Left ventricle myocardium superior (tissue), 1 donor: ENCODE data around the gene MUC20. TPM values are rescaled to one million over a fixed set of nuclear protein-coding genes. Genes with fewer than 3 reads are reported as not detected.
"Not testable (repeated sequence)": the region's sequence is repeated elsewhere in the genome, so short reads cannot be mapped to it uniquely, and the experiment has no call there.

Experiments
- ATAC-seq: fragments of 200-7000 bp; cut with Tn5 transposase; one replicate; pipeline ENCODE4 v1.9.1; 2020; ENCODE audit warnings: mild to moderate bottlenecking, moderate library complexity
- DNase-seq: peaks from one replicate; pipeline ENCODE4 v3.0.0-alpha.2; 2020
- intact Hi-C: fragments of 100-400 bp; cut with micrococcal nuclease; formaldehyde crosslinking; loops from one replicate; pipeline ENCODE4 v1.11.0; 2022
- long read RNA-seq: library from polyadenylated mRNA; unstranded; transcript quantifications from one replicate; pipeline ENCODE4 v2.0.0, GENCODE V29; 2021
- total RNA-seq: library from RNA; stranded (reverse); fragmentation: NEBNext Ultra II Directional; extraction: Animal tissue kit (Norgen Biotek cat#: 25700); gene quantifications from one replicate; pipeline ENCODE4 v1.2.1, GENCODE V29; 2021
- donor health status: DM: no; HTN: yes; CAD: no; lungs with severe emphysema.

Gene MUC20
- total RNA-seq = 3.6 TPM
- long read RNA-seq, partial matches to known transcripts = 0 of 2 reads
- long read RNA-seq, other reads (novel, unspliced or antisense) = 1 of 2 reads

- ATAC-seq, DNase-seq, intact Hi-C loops: not testable (repeated sequence)
These were observed at the start of gene MUC20 for GRCh38 chr3:195720831-195721506. Gene MUC20 (plus strand): TSS chr3:195720978. CDS start chr3:195721008, 30 bp downstream.

DNA sequence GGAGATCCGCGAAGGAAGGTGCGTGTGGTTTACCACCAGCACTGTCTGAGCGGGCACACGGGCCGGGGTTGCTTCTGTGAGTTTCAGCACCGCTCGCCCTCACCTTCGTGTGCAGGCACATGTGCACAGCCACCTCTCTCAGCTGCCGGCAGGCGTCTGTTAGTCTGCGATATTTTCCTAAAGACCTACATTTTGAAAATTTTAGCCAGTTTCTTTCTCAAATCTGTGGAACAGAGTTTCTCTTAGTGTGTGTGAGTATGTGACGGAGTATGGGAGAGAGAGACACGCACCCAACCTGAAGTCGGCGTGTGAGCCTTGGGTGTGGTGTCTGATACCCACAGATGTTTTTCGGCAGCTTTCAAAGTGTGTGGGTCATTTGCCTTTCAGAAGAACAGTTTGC lies 49.5 kb upstream of the MUC20 start:
- DNase-seq, intact Hi-C loops, ATAC-seq: not testable (repeated sequence)

DNA sequence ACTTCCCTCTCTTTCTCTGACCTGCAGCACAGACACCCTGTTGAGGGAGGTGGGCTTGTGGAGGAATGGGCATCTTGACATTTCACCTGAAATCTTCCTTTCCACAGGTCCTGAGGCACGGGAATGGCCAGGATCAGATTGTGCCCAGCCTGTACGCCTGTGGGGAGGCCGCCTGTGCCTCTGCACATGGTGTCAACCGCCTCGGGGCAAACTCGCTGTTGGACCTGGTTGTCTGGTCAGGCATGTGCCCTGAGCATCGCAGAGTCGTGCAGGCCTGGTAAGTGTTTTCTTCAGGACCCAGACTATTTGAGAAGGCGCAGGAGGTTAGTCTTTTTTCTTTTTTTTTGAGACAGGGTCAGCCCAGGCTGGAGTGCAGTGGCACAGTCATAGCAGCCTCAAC lies 47.1 kb upstream of the MUC20 start:
- ATAC-seq, DNase-seq, intact Hi-C loops: not testable (repeated sequence)

DNA sequence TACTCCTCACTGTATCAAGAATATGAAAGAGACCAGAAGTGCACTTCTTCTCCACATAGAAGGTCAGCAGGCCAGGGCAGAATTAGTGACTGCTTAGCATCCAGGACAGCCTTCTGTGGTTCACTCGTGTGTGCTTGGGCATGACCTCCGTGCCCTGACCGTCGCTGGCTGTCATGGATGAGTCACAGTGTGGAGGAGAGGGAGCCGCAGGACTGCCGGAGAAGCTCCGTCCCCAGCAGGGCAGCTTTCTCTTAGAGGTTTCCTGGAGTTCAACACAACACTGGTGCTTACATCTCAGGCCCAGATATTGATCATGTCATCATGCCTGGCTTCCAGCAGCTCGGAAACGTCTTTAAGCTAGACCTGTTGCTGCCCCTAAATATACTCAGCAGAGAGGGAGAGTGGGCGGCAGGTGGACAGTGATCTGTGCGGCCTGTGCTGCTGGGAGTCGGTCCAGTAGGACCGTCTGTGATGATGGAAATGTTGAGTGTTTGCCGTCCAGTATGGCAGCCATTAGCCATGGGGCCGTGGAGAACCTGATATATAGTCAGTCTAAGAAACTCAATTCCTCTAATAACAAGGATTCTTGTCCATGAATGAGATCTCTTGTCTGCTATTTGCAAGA lies 42.3 kb upstream of the MUC20 start:
- intact Hi-C loops, ATAC-seq, DNase-seq: not testable (repeated sequence)

- ATAC-seq, intact Hi-C loops, DNase-seq: not testable (repeated sequence)
These were observed 40.1 kb upstream of the MUC20 start for GRCh38 chr3:195680690-195681089.

DNA sequence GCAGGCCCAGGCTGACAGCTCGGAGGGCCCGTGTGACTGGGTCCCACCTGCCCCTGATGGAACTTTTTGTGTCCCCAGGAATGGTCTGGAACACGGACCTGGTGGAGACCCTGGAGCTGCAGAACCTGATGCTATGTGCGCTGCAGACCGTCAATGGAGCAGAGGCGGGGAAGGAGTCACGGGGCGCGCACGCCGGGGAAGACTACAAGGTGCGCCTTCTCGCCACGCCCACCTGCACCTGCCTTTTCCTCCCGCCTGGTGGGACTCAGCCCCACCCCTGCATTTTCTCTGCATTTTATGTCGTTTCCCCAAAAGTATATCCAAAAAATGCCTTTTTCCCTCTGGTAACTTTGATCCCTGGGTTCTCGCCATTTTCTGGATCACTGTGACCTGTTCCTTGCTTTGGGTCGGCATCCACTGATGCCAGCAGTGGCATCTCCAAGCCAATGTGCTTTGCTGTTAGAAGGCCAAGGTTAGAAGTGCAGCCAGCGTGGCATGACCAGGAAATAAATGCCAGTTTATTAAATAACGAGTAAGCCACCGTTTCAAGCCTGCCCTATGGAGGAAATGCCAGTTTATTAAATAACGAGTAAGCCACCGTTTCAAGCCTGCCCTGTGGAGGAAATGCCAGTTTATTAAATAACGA lies 39.2 kb upstream of the MUC20 start:
- ATAC-seq, DNase-seq, intact Hi-C loops: not testable (repeated sequence)

GRCh38 chr3:195682104-195682742 lies 38.6 kb upstream of the MUC20 start:
- intact Hi-C loops, ATAC-seq, DNase-seq: not testable (repeated sequence)

- DNase-seq, intact Hi-C loops: not testable (repeated sequence)
- peak; percentile 8 for ATAC-seq
These were observed 36.9 kb upstream of the MUC20 start for GRCh38 chr3:195683722-195684526.

DNA sequence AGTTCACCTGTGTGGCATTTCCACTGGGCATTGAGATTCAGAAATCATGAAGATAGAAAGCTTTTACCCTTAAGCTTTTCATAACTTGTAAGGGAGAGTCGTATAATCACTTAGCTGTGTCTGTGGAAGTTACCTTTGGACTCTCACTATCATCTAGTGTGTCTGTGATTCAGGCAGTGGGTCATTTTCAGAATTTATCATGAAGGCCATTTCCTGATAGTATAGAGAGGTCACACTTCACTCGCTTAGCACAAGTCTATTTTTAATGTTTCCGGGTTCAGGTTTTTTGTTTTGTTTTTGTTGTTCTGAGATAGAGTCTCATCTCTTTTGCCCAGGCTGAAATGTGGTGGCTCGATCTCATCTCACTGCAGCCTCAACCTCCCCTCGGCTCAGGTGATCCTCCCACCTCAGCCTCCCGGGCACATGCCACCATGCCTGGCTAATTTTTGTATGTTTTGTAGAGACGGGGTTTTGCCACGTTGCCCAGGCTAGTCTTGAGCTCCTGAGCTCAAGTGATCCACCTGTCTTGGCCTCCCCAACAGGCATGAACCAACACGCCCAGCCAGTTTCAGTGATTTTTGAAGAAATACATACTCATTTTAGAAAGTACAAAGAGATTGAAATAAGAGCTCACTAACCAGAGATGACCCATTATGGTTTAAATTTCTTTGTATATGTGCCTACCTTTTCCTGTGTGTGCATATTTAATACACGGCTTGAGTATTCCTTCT lies 36.1 kb upstream of the MUC20 start:
- DNase-seq, ATAC-seq, intact Hi-C loops: not testable (repeated sequence)

- intact Hi-C loops, ATAC-seq, DNase-seq: not testable (repeated sequence)
These were observed 34.1 kb upstream of the MUC20 start for GRCh38 chr3:195686537-195687208.

- DNase-seq, intact Hi-C loops: not testable (repeated sequence)
- peak; percentile 17 for ATAC-seq
These were observed 33.5 kb upstream of the MUC20 start for GRCh38 chr3:195687209-195687760.

DNA sequence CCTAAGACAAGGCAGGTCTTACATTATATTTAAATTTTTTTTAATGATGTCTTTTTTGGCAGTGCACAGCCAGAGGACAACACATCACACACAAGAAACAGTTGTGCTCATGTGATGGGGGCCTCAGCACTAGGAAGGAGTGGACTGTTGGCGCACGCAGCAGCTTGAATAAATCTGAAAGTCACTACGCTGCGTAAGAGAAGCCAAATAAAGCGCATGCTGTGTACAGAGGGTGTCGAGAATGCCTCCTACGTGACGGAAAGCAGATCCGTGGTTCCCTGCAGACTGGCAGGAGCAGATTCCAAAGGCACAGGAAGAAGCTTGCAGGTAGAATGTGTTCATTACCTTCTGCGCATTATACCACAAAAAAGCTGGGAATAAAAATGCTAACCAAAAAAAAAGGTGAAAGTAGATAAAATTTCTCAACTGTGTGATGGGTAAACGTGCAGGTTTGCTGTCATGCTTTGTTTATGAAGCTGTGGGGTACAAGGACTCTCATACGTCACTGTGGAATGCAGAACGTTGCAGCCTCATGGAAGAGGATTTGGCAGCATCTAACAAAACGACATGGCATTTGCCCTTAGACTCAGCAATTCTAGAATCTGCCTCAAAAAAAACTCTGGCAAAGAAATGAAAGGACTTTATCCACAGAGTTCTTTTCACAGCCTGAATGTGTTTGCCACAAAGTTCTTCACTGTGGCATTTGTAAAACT lies 32.2 kb upstream of the MUC20 start:
- ATAC-seq = peak; percentile 70
- intact Hi-C loops, DNase-seq: not testable (repeated sequence)

- intact Hi-C loops = not testable (repeated sequence)
- peak; percentile 30 for ATAC-seq
- DNase-seq = peak; percentile 48
These were observed 31.4 kb upstream of the MUC20 start for GRCh38 chr3:195689184-195690070.

GRCh38 chr3:195690951-195691350 lies 29.8 kb upstream of the MUC20 start:
- ATAC-seq = no peak
- intact Hi-C loops = no loop called here

DNA sequence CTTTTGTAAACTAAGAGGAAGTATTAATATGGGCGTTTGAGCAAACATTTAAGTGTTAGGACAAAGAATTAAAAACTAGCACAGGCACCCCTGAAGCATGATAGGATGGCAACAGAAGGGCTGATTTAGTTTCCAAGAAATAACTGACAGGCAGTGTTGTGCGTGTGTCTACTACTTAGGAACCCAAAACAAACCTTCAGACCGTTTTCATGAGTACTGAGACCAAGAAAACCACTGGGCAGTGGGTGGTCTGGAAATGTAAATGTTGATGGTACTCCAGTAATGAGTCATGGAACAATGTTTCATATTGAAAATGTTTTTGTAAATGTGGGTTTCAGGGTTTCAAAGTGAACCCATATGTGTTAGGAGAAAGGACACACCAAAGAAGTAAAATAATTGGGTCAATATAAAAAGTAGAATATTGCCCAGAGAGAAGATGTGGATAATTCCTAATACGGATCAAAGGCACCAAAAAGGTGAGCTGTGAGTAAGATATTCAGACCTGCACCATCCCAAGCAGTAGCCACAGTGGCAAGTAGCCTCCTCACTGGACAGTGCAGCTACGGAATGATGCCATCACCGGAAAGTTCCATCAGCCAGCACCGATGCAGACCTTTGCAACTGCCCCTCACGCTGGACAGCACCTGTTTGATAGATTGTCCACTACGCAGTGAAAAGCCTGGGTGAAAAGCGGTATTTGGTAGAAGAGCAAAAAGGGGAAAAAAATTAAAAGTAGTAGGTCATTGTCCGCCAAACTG lies 29.0 kb upstream of the MUC20 start:
- intact Hi-C loops = not testable (repeated sequence)

More at GRCh38 chr3:195690951-195691350, 29.8 kb upstream of the MUC20 start:
- no peak for DNase-seq

More for the DNA sequence above, 29.0 kb upstream of the MUC20 start:
- DNase-seq, ATAC-seq: not testable (repeated sequence)
